CD4-positive, CD25-positive, alpha-beta regulatory T cell (primary cell): ENCODE data around the gene ADCK2. TPM values are rescaled to one million over a fixed set of nuclear protein-coding genes. Genes with fewer than 3 reads are reported as not detected.

ENCODE experiments used
- ATAC-seq, 2 donors: fragments of 150-1000 bp; cut with Tn5 transposase; one replicate each; pipeline ENCODE4 v1.10.0; 2021; ENCODE audit warnings: low read depth in 2 of 2, moderate number of reproducible peaks in 2 of 2, moderate library complexity in 1 of 2
- DNase-seq, 3 donors: peaks; one replicate each; pipeline versions ENCODE4 v3.0.0 to v3.0.0-alpha.2; 2012 to 2022; ENCODE audit warnings: mixed read lengths in 1 of 3
- H3K27ac ChIP-seq: one replicate; pipeline ENCODE4 v1.7.0; 2013; ENCODE audit warnings: mild to moderate bottlenecking, low read length; ENCODE audit not compliant: insufficient read depth, poor library complexity, severe bottlenecking
- H3K27me3 ChIP-seq: one replicate; pipeline ENCODE4 v1.7.0; 2013; ENCODE audit warnings: low read length; ENCODE audit not compliant: control insufficient read depth, insufficient read depth
- H3K36me3 ChIP-seq: one replicate; pipeline ENCODE4 v1.7.0; 2013; ENCODE audit warnings: mild to moderate bottlenecking, low read length, moderate library complexity; ENCODE audit not compliant: control insufficient read depth, insufficient read depth
- H3K4me1 ChIP-seq: 2 replicates; pipeline ENCODE4 v1.7.0; 2013; ENCODE audit warnings: mild to moderate bottlenecking, low read length; ENCODE audit not compliant: insufficient read depth, control insufficient read depth, poor library complexity, severe bottlenecking
- H3K4me3 ChIP-seq: one replicate; pipeline ENCODE4 v1.7.0; 2013; ENCODE audit warnings: low read depth, mild to moderate bottlenecking, low read length, moderate library complexity
- H3K9me3 ChIP-seq, 2 experiments: 1 replicate in 1 of 2; 2 replicates in 1 of 2; pipeline ENCODE4 v1.7.0; 2013; ENCODE audit warnings: low read length in 2 of 2, mild to moderate bottlenecking in 1 of 2, moderate library complexity in 1 of 2; ENCODE audit not compliant: control insufficient read depth in 2 of 2
- H3K27ac Mint-ChIP-seq, 3 donors: one replicate each; pipeline ENCODE4 v1.8.0; 2020 to 2022; ENCODE audit warnings: mild to moderate bottlenecking in 3 of 3, mixed read lengths in 3 of 3, moderate library complexity in 2 of 3
- H3K27me3 Mint-ChIP-seq: one replicate; pipeline ENCODE4 v1.8.0; 2022; ENCODE audit warnings: mild to moderate bottlenecking, mixed read lengths
- H3K36me3 Mint-ChIP-seq: one replicate; pipeline ENCODE4 v1.8.0; 2020; ENCODE audit warnings: mixed read lengths
- H3K4me1 Mint-ChIP-seq, 4 donors: one replicate each; pipeline ENCODE4 v1.8.0; 2020 to 2022; ENCODE audit warnings: mixed read lengths in 4 of 4, mild to moderate bottlenecking in 1 of 4
- H3K4me3 Mint-ChIP-seq, 4 donors: one replicate each; pipeline ENCODE4 v1.8.0; 2020 to 2022; ENCODE audit warnings: mild to moderate bottlenecking in 4 of 4, mixed read lengths in 4 of 4, moderate library complexity in 3 of 4
- H3K9me3 Mint-ChIP-seq, 7 donors: one replicate each; pipeline ENCODE4 v1.8.0; 2020 to 2022; ENCODE audit warnings: mixed read lengths in 7 of 7, mild to moderate bottlenecking in 3 of 7, moderate library complexity in 2 of 7
- polyA plus RNA-seq, 4 donors: library from polyadenylated mRNA; unstranded; fragments of 300-500 nt; fragmentation: Illumina TruSeq; gene quantifications; one replicate each; pipeline ENCODE4 v1.2.3, GENCODE V29; 2021
- total RNA-seq: library from RNA; stranded (reverse); gene quantifications from one replicate; pipeline ENCODE4 v1.2.3, GENCODE V29; 2022

Gene ADCK2
- total and polyA plus RNA-seq, 5 donors from 2014 or later: 14.3 to 35.2 (median 32.0) TPM

GRCh38 chr7:140694592-140694991 is 21.8 kb downstream of the ADCK2 start:
- H3K9me3 ChIP-seq: no peaks in the 10 kb centered on the region
- no peak for ATAC-seq
- no peak overlapping the region for H3K4me3 ChIP-seq
- H3K27me3 Mint-ChIP-seq: peaks cover 4% of the 10 kb centered on the region
- H3K9me3 Mint-ChIP-seq: no peaks in the 10 kb centered on the region
- peaks cover 5 to 37% (median 23%) of the 10 kb centered on the region in 4 donors for H3K4me1 Mint-ChIP-seq
- peaks cover 4% of the 10 kb centered on the region for H3K36me3 ChIP-seq
- no peak for DNase-seq
- peaks cover 15% of the 10 kb centered on the region for H3K36me3 Mint-ChIP-seq
- H3K27me3 ChIP-seq: no peaks in the 10 kb centered on the region
- H3K4me3 Mint-ChIP-seq: peak overlapping the region in 1 of 4 donors; percentile 97
- peaks cover 23% of the 10 kb centered on the region for H3K4me1 ChIP-seq
- no peak overlapping the region for H3K27ac ChIP-seq
- H3K27ac Mint-ChIP-seq: peak overlapping the region in 1 of 3 donors; percentile 22

DNA sequence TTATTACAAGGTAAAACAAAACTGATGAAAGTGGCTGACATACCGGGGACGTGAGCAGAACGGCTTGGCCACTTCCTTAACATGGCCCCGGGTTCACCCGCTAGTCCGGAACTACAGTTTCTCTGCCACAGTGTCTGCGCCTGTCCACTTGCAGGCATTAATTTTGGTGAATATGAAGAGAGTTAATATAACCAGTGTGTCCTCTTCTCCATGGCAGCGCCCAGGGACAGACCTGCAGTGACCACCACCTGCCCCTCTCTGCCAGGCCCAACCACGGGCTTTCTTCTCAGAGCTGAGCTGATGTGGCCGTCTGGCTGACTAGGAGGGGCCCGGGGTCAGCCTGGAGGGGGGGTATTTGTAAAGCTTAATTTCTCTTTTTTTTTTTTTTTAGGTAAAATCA is 22.6 kb downstream of the ADCK2 start:
- ATAC-seq: no peak
- Mint-ChIP-seq H3K27ac (peak overlapping the region in 2 of 3 donors; percentile 96 to 99), H3K9me3 (no peaks in the 10 kb centered on the region), H3K4me3 (peak overlapping the region; percentile 27 to 99 (median 98)), H3K27me3 (peaks cover 4% of the 10 kb centered on the region), H3K36me3 (peaks cover 15% of the 10 kb centered on the region), H3K4me1 (peaks cover 8 to 39% (median 27%) of the 10 kb centered on the region in 4 donors)
- Histone ChIP-seq H3K4me1 (peaks cover 23% of the 10 kb centered on the region), H3K27me3 (no peaks in the 10 kb centered on the region), H3K36me3 (no peaks in the 10 kb centered on the region), H3K27ac (peak overlapping the region; percentile 94), H3K9me3 (no peaks in the 10 kb centered on the region), H3K4me3 (no peak overlapping the region)
- no peak for DNase-seq

DNA sequence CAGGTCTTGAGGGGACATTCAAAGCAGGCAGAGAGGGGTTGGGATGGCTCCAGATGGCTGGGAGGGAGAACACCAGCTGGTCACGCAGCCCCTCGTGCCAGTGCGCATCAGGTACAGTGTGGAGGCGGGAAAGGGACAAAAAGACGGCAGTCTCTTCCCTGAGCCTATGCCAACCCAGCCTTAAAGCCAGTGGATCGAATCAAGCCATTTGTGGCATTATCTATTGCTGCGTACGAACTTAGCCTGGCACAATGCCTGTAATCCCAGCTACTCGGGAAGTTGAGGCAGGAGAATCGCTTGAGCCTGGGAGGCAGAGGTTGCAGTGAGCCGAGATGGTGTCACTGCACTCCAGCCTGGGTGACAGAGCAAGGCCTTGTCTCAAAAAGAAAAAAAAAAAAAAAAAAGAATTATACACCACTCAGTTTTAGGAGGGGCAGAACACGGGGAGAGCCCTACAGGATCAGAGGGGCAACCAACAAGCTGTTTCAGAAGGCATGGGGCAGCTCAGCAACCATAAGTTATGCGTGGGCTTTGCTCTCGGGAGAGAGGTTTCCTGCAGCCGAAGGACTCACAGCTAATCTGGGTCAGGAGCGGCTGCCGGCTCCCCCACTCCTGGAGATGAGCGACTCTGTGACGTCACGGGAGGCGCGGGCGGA is 23.4 kb downstream of the ADCK2 start:
- Histone ChIP-seq H3K36me3 (no peaks in the 10 kb centered on the region), H3K4me1 (peaks cover 23% of the 10 kb centered on the region), H3K4me3 (peak overlapping the region; percentile 41), H3K27ac (peak overlapping the region; percentile 94), H3K9me3 (no peaks in the 10 kb centered on the region), H3K27me3 (no peaks in the 10 kb centered on the region)
- no peaks in the 10 kb centered on the region for H3K9me3 Mint-ChIP-seq
- DNase-seq: peak in 1 of 3 donors; percentile 91
- peak overlapping the region; percentile 94 to 99 (median 96) for H3K27ac Mint-ChIP-seq
- peak overlapping the region; percentile 97 to 100 (median 98) for H3K4me3 Mint-ChIP-seq
- peaks cover 4% of the 10 kb centered on the region for H3K27me3 Mint-ChIP-seq
- H3K36me3 Mint-ChIP-seq: peaks cover 15% of the 10 kb centered on the region
- H3K4me1 Mint-ChIP-seq: peaks cover 8 to 41% (median 27%) of the 10 kb centered on the region in 4 donors
- ATAC-seq: peak; percentile 13 to 15

GRCh38 chr7:140696680-140697446 is 24.1 kb downstream of the ADCK2 start, which contains the start of gene NDUFB2:
TSS of gene NDUFB2 (plus strand) at chr7:140696708. CDS start at chr7:140696745, 37 bp downstream.
- Histone ChIP-seq H3K27ac (peak within 1 kb of the TSS; percentile 94), H3K27me3 (no peaks in the 10 kb centered on the region), H3K4me3 (peak within 1 kb of the TSS; percentile 88), H3K9me3 (no peaks in the 10 kb centered on the region), H3K4me1 (peaks cover 23% of the 10 kb centered on the region), H3K36me3 (no peaks in the 10 kb centered on the region)
- peak; percentile 87 to 88 for ATAC-seq
- H3K36me3 Mint-ChIP-seq: peaks cover 13% of the 10 kb centered on the region
- H3K4me1 Mint-ChIP-seq: peaks cover 8 to 43% (median 27%) of the 10 kb centered on the region in 4 donors
- H3K27ac Mint-ChIP-seq: peak within 1 kb of the TSS; percentile 94 to 99 (median 96)
- no peaks in the 10 kb centered on the region for H3K9me3 Mint-ChIP-seq
- peak within 1 kb of the TSS; percentile 97 to 100 (median 98) for H3K4me3 Mint-ChIP-seq
- peak; percentile 60 to 95 (median 91) for DNase-seq
- H3K27me3 Mint-ChIP-seq: peaks cover 4% of the 10 kb centered on the region

GRCh38 chr7:140697447-140698143 is 24.9 kb downstream of the ADCK2 start:
- Mint-ChIP-seq H3K4me1 (peaks cover 8 to 44% (median 28%) of the 10 kb centered on the region in 4 donors), H3K9me3 (no peaks in the 10 kb centered on the region), H3K36me3 (peaks cover 9% of the 10 kb centered on the region), H3K4me3 (peak overlapping the region; percentile 97 to 100 (median 98)), H3K27me3 (peaks cover 4% of the 10 kb centered on the region), H3K27ac (peak overlapping the region in 2 of 3 donors; percentile 96 to 99)
- Histone ChIP-seq H3K27ac (peak overlapping the region; percentile 94), H3K27me3 (no peaks in the 10 kb centered on the region), H3K9me3 (no peaks in the 10 kb centered on the region), H3K36me3 (no peaks in the 10 kb centered on the region), H3K4me3 (peak overlapping the region; percentile 88), H3K4me1 (peaks cover 23% of the 10 kb centered on the region)
- DNase-seq: no peak
- no peak for ATAC-seq

DNA sequence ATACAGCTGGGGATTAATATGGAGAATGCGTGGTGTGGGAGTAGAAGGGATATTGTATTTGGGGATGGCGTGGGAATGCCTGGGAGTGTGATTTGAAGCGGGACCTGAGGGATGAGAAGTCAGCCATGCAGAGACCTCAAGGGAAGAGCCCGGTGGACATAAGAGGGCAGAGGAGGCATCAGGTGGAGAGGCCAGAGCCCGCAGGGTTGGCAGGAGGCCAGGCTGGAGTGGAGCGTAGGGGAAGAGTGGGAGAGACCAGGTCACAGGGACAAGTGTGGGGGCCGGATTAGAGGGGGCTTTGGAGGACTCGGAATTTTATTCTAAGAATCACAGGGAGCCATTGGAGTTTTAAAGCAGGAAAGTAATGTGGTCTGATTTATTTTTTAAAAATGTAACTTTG is 25.7 kb downstream of the ADCK2 start:
- Histone ChIP-seq H3K27ac (no peak overlapping the region), H3K4me3 (peak overlapping the region; percentile 88), H3K36me3 (peaks cover 7% of the 10 kb centered on the region), H3K4me1 (peaks cover 23% of the 10 kb centered on the region), H3K9me3 (no peaks in the 10 kb centered on the region), H3K27me3 (no peaks in the 10 kb centered on the region)
- H3K27me3 Mint-ChIP-seq: peaks cover 4% of the 10 kb centered on the region
- H3K27ac Mint-ChIP-seq: peak overlapping the region in 2 of 3 donors; percentile 96 to 99
- H3K4me3 Mint-ChIP-seq: peak overlapping the region; percentile 97 to 100 (median 98)
- H3K36me3 Mint-ChIP-seq: peaks cover 9% of the 10 kb centered on the region
- DNase-seq (no peak), ATAC-seq (no peak)
- no peaks in the 10 kb centered on the region for H3K9me3 Mint-ChIP-seq
- H3K4me1 Mint-ChIP-seq: peaks cover 8 to 49% (median 32%) of the 10 kb centered on the region in 4 donors

- Mint-ChIP-seq H3K36me3 (peaks cover 25% of the 10 kb centered on the region), H3K4me1 (peaks cover 8 to 39% (median 25%) of the 10 kb centered on the region in 4 donors), H3K4me3 (peak overlapping the region in 1 of 4 donors; percentile 63), H3K27me3 (no peaks in the 10 kb centered on the region), H3K27ac (peak overlapping the region in 1 of 3 donors; percentile 85), H3K9me3 (no peaks in the 10 kb centered on the region)
- peaks cover 26% of the 10 kb centered on the region for H3K36me3 ChIP-seq
- peaks cover 9% of the 10 kb centered on the region for H3K4me1 ChIP-seq
- H3K9me3 ChIP-seq: no peaks in the 10 kb centered on the region
- no peak overlapping the region for H3K4me3 ChIP-seq
- DNase-seq (no peak), ATAC-seq (no peak)
- no peak overlapping the region for H3K27ac ChIP-seq
- H3K27me3 ChIP-seq: no peaks in the 10 kb centered on the region
Observed at GRCh38 chr7:140702774-140703173, 30.0 kb downstream of the ADCK2 start.
